Cardiac fibroblast (primary cell): ENCODE data around the gene HNMT.

Experiments used
- DNase-seq, 2 donors: peaks; one replicate each; pipeline versions ENCODE4 v3.0.0 to v3.0.0-alpha.2; 2010; ENCODE audit warnings: low read depth in 2 of 2
- H3K4me3 ChIP-seq, 2 donors: replicated peaks in 1 of 2; 1 replicate in 1 of 2; 2 replicates in 1 of 2; pipeline ENCODE4 v1.5.1; 2011; ENCODE audit warnings: low read depth in 2 of 2, low read length in 2 of 2, mild to moderate bottlenecking in 2 of 2, moderate library complexity in 1 of 2
- TF ChIP-seq, protein P1 (sequence below): IDR thresholded peaks from one replicate; pipeline ENCODE4 v1.5.1; 2011; ENCODE audit warnings: low read depth, mild to moderate bottlenecking, low read length, inconsistent platforms

The HNMT gene

DNA sequence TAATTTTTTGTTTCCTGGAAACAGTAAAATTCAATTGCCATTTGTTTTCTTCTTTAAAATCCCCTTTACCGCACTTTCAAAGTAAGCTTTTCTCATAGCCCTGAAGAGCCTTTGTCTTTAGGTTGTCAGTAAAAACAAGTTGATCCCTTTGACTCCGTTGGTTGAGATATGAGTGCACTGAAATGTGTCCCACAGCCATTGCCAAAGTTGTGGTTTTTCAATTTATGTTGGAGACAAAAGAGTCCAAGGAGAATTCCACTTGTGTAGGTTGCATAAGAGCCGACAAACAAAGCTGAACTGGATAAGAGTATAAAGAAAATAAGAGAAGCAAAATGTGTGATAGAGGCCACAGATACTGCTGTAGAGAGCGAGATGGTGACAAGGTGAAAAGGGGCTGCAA, 26.1 kb upstream of the HNMT start:
- DNase-seq, result peak; percentile 67 to 83
- TF ChIP-seq, protein P1, sequence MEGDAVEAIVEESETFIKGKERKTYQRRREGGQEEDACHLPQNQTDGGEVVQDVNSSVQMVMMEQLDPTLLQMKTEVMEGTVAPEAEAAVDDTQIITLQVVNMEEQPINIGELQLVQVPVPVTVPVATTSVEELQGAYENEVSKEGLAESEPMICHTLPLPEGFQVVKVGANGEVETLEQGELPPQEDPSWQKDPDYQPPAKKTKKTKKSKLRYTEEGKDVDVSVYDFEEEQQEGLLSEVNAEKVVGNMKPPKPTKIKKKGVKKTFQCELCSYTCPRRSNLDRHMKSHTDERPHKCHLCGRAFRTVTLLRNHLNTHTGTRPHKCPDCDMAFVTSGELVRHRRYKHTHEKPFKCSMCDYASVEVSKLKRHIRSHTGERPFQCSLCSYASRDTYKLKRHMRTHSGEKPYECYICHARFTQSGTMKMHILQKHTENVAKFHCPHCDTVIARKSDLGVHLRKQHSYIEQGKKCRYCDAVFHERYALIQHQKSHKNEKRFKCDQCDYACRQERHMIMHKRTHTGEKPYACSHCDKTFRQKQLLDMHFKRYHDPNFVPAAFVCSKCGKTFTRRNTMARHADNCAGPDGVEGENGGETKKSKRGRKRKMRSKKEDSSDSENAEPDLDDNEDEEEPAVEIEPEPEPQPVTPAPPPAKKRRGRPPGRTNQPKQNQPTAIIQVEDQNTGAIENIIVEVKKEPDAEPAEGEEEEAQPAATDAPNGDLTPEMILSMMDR, result no peak
- no peak overlapping the region for H3K4me3 ChIP-seq

DNA sequence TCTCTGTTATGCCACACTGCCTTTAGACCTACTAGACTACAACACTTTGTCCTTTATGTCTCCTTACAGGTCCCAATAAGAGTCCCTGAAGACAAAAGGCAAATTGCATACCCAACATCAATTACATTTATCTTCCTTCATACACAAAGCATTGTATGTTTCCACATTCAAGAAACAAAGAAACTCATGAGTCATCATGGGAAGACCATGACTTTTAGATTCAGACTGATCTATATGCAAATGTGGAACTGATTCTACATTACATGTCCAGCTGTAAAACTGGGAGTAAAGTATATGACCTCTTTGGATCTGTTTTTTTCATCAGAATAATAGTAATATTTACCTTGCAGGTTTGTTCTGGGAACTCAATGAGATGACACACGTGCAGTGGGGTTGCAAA, 25.2 kb upstream of the HNMT start:
- peak in 1 of 2 donors; percentile 38 for DNase-seq
- H3K4me3 ChIP-seq, result no peak overlapping the region
- TF ChIP-seq, protein P1, result no peak

DNA sequence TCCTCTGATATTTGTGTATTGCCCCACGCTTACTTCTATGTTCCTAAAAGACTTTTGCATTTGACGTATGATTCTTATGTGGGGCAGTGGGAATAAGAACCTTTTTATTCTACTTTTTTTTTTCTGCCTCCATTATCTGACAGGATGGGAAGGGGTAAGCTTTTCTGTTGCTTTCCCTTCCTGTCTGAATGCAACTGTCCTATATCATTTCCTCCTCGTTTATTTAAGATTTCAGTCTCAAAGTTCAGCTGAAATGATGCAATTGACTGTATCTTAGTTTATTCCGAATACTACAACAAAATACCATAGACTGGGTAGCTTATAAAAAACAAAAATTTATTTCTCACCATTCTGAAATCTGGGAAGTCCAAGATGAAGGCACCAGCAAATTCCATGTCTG, 24.1 kb upstream of the HNMT start:
- H3K4me3 ChIP-seq, result no peak overlapping the region
- TF ChIP-seq, protein P1, result no peak
- no peak for DNase-seq

DNA sequence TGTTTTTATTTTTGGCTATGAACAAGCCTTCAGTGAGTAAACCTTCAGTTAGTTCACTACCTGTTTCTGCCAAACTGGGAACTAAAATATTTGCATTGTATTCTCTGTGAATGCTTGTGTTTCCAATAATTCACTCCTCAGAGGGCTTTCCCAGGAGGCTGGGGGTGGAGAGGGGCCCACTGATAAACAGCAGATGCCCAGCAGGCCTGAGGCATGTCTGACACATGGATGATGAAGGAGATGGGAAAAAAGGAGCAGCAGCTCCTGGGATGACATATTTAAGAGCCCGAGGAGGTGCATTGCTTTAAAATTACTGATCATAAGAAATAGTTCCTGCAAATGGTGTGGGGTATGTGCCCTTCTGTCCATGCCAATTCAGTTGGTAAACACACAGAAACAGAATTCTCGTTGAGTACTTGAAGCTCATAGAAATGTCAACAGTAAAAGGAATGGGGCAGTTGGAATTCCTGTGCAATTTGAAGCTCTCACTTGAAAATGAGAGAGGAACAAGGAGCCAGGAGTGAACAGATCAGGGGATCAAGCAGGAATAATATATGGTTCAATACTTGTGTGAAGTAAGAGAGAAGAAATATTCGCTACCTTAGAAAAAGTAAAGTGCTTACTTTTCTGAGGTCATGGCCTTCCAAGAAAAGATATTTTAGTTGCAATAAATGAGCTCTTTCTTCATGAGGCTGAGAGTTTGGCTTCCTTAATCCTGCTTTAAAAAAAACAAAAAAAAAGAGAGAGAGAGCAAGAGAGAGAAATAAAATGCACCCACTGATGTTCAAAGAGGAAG, 22.0 kb upstream of the HNMT start:
- H3K4me3 ChIP-seq, result no peak overlapping the region
- TF ChIP-seq, protein P1, result no peak
- no peak for DNase-seq

DNA sequence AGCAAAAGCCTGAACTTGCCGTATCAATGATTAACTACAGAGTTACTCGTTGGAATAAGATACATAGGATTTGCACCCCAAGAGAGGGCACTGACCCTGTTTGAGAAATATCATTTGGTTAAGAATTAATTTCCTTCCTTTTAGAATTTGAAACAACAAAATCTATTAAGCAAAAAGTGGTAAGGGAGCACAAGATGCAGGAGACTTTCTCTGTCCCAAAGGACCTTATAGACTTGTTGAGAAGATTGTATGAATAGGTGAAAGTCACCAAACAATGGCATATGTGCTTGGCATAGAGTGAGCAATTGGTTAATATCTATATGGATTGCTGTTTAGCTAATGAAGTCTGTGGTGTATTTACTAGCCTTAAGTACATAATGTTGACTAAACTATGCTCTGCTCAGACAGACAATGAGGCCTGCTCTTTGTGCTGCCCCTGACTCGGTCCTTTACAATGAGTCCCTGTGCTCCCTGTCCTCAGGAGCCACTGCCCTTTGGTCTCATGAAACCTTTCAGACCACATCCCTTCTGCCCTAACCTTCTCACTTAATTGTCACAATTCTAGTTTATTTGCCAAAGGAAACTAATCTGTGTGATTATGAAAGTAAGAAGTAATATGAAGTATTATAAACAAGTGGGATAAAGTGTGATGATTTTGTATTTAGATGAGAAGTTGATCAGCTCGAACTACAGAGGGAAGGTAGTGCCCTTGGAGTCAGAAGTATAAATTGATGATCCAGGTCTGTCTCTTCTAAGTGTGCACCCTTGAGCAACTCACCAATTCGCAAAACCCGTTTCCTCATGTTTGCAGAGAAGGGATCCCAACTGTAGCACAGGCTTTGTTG, 21.2 kb upstream of the HNMT start:
- DNase-seq, result no peak
- TF ChIP-seq, protein P1, result no peak
- no peak overlapping the region for H3K4me3 ChIP-seq

DNA sequence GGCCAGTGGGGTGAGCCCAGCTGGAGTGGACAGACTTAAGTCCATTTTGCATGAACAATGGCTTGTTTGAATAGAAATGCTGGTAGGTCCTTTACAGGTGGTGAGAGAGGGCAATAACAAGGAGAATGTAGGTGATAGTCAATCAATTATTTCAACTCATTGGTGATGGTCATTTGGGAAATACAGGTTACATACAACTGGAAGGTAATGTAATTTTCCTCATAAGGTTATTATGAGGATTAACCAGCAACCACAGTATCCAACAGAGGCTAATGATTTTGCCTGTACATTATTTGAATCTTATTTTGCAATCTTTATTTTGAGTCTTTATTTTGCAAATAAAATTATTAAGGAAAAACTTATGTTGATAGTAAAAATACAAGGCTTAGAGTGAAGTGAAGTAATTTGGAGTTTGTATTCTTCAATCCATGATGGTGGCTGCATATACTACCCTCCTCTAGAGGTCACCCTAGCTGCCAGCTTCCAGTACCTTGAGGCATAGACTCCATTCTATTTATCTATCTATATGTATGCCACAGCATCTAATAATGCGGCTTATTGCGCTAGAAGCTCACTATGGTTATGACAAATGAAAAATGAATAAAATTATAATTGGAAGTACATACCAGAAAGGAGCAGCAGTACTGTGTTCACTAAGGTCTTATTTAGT, 20.5 kb upstream of the HNMT start:
- no peak overlapping the region for H3K4me3 ChIP-seq
- TF ChIP-seq, protein P1, result no peak
- DNase-seq, result no peak
